NCI-H510A treated with DMSO at 0.1 percent for 48 hours (cell line): ENCODE measurements around the gene TRPV3.
"Not testable (repeated sequence)": the region's sequence is repeated elsewhere in the genome, so short reads cannot be mapped to it uniquely, and the experiment has no call there.

Source experiments
- DNase-seq: peaks from one replicate; lab custom pipeline; 2025; lab: John Stamatoyannopoulos, UW

Gene TRPV3

GRCh38 chr17:3557768-3558583 is at the start of gene TRPV3:
Gene TRPV3 (minus strand): TSS chr17:3557812. CDS start chr17:3554850, 2,962 bp downstream.
- DNase-seq, result no peak

- DNase-seq, result no peak
These were observed 46.3 kb upstream of the TRPV3 start for GRCh38 chr17:3603870-3604259.

- DNase-seq, result no peak
These were observed 45.7 kb upstream of the TRPV3 start for GRCh38 chr17:3603119-3603869.

GRCh38 chr17:3602499-3602898 is 44.9 kb upstream of the TRPV3 start:
- DNase-seq, result no peak

- DNase-seq, result no peak
These were observed 43.1 kb upstream of the TRPV3 start for GRCh38 chr17:3600529-3601205.

- no peak for DNase-seq
These were observed 40.5 kb upstream of the TRPV3 start for GRCh38 chr17:3598078-3598477.

- DNase-seq, result no peak
These were observed 39.3 kb upstream of the TRPV3 start for GRCh38 chr17:3596804-3597464.

GRCh38 chr17:3594976-3595375 is 37.4 kb upstream of the TRPV3 start:
- DNase-seq, result no peak

- no peak for DNase-seq
These were observed 36.6 kb upstream of the TRPV3 start for GRCh38 chr17:3594051-3594800.

GRCh38 chr17:3593384-3593783 is 35.8 kb upstream of the TRPV3 start:
- no peak for DNase-seq

- no peak for DNase-seq
These were observed 34.7 kb upstream of the TRPV3 start for GRCh38 chr17:3592216-3592860.

- no peak for DNase-seq
These were observed 33.2 kb upstream of the TRPV3 start for GRCh38 chr17:3590768-3591167.

- no peak for DNase-seq
These were observed 32.6 kb upstream of the TRPV3 start for GRCh38 chr17:3590231-3590630.

- no peak for DNase-seq
These were observed 32.2 kb upstream of the TRPV3 start for GRCh38 chr17:3589784-3590183.

- DNase-seq, result no peak
These were observed 28.2 kb upstream of the TRPV3 start for GRCh38 chr17:3585826-3586225.

GRCh38 chr17:3583456-3583855 is 25.8 kb upstream of the TRPV3 start:
- DNase-seq, result no peak

GRCh38 chr17:3582915-3583314 is 25.3 kb upstream of the TRPV3 start:
- DNase-seq, result no peak

GRCh38 chr17:3578667-3579066 is 21.1 kb upstream of the TRPV3 start:
- not testable (repeated sequence) for DNase-seq

- no peak for DNase-seq
These were observed 19.4 kb upstream of the TRPV3 start for GRCh38 chr17:3576970-3577369.

GRCh38 chr17:3575511-3575910 is 17.9 kb upstream of the TRPV3 start:
- no peak for DNase-seq

- DNase-seq, result no peak
These were observed 16.6 kb upstream of the TRPV3 start for GRCh38 chr17:3574231-3574630.
